ENCODE measurements around the gene SRRM4.

The SRRM4 gene

DNA sequence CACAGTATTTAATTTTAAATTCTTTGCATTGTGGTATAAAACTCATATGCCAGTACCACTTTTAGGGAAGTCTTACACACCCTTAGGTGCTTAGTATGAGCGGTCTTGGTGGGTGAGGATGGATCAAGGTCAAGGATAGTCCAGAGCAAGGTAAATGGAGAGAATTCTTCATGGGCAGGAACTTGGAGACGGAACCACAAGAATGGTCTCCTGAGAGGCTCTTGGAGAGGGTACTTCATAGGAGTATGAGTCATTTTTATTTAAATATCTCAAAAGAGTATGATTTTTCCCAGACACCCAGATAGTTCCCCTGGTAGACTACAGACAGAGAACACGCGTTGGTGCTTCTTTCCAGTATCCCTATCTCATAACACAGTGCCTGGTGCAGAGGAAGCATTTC is 219.3 kb downstream of the SRRM4 start:
- no peak for DNase-seq (ENCODE audit: low read depth in 2 of 3, low spot score in 1 of 3)

DNA sequence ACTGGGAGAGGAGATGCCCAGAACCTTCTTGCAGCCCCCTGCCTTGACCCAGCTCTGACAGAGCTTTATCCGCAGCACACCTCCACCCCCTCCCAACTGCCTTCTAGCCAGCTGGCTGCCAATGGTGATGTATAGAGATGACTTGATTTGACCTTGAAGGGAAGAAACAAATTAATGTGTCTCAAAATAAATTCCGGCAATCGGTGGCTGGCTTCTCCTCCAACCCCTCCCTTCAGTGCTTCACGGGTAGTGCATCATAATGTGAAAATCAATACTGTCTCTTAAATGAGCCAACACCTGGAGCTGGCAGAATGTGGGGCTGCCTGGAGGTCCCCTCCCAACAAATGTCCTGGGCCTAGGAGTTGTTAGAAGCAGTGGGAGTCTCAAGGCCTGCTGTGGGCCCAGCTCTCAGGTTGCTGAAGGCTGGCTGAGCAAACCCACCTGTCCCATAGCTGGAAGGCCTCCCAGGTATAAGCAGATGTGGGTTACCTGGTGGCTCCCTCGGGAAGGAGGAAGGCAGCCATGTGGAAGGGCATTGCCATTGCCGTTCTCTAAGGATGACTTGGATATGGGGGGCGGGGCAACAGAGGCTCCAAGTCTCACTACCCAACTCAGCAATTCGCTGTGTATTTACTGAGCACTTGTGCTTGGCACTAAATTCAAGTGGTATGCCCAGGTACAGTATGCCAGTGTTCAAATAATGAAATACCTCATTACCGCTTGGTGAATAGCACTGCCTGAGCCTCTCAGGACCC is 220.6 kb downstream of the SRRM4 start:
- DNase-seq (ENCODE audit: low read depth in 2 of 3, low spot score in 1 of 3), result no peak

DNA sequence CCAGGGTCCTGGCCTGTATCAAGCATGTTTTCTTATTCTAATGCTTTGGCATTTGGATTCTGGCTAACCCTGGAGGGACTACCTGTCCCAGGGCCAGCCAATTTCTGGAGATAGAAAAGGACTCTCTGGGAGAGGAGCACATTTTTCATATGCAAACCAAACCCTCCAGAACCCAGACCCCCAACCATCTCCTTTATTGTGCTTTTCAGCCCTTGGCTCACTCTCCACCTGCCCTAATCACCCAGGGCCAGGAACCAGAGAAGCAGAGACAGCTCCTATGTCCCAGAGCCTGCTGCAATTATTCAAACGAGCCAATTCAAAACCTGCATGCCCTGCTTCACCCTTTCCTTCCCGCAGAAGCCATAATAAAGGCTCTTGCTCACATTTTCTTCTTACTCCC is 221.2 kb downstream of the SRRM4 start:
- no peak for DNase-seq (ENCODE audit: low read depth in 2 of 3, low spot score in 1 of 3)

DNA sequence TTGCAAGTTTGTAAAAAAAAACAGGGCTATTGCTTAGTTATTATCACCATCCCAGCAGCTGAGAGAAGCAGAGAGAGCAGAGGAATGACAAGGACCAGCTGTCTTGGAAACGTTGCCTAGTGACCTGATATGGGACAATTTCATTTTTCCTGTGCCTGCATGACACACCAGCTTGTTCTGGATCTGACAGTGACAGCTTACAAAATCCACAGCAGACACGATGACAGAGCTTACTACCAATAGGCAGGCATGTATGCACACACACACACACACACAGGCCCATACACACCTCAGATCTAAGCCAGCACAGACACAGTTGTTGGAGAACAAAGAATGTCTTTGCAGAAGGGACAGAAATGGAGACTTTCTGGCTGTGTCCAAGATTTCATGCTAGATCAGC is 222.8 kb downstream of the SRRM4 start:
- no peak for DNase-seq (ENCODE audit: low read depth in 2 of 3, low spot score in 1 of 3)

DNA sequence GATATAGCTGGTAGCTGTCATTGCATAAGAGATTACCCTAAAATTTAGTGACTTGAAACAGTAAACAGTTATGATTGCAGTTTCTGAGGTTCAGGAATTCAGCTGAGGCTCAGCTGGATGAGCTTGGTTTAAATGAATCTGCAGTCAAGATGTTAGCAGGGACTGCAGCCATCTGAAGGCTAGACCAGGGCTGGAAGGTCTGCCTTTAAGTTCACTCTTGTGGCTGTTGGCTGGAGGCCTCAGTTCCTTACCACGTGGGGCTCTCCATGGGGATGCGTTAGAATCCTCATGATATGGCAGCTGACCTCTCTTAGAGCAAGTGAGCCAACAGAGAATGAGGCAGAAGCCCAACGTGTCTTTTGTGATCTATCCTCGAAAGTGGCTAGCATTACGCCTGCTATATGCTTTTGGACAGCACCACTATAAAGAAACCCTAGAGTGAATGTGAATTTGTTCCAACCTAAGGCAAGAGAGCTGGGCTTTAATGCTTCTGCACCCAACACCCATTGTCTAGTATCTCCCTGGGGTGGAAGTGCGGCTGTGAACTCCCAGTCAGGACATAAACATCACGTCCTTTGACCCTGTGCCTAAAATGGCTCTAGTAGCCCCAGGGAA is 223.4 kb downstream of the SRRM4 start:
- no peak for DNase-seq (ENCODE audit: low read depth in 2 of 3, low spot score in 1 of 3)

DNA sequence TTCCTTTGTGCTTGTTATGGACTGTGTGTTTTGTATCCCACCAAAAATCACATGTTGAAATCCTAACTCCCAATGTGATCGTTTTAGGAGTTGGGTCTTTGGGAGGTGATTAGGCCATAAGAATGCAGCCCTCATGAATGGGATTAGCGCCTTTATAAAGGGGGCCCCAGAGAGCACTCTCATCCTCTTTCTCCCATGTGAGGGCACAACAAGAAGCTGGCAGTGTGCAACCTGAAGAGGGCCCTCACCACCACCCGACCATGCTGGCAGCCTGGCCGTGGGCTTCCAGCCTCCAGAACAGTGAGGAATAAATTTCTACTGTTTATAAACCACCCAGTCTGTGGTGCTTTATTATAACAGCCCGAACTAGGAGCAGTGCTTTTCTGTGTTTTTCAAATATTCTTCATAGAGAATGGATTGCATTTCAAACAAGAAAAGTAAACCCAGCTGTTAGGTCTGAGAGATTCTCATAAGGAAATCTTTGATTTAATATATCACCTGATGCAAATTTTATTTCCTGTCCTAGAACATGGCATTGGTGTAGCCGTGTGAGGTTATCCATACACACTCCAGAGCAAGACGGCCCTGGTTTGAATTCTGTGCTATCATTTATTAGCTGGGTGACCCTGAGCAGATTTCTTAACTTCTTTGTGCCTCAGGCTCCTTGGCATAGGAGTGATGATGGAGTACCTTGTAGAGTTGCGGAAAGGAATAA is 225.2 kb downstream of the SRRM4 start:
- DNase-seq (ENCODE audit: low read depth in 2 of 3, low spot score in 1 of 3), result no peak

DNA sequence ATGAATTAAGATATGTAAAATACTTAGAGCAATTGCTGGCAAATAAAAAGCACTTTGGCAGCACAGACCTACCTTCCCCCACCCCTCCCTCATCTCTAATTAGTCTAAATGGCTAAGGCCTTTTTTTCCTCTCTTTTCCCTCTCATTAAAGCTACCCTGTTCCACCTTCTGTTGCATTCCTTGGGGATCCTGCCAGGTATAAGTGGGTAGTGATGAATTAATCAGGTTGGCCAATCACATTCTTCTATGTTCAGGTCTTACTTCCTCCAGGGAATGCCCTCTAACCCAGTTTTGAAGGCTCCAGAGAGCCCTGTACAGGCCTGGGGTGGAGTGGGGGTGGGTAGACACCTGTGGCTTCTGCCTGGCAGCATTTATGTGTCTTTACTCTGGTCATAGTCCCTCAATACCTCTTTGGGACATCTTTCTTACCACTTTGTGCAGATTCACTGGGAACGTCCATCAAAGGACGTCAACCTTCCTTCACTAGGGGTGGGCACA is 225.8 kb downstream of the SRRM4 start:
- DNase-seq (ENCODE audit: low read depth in 2 of 3, low spot score in 1 of 3), result no peak

DNA sequence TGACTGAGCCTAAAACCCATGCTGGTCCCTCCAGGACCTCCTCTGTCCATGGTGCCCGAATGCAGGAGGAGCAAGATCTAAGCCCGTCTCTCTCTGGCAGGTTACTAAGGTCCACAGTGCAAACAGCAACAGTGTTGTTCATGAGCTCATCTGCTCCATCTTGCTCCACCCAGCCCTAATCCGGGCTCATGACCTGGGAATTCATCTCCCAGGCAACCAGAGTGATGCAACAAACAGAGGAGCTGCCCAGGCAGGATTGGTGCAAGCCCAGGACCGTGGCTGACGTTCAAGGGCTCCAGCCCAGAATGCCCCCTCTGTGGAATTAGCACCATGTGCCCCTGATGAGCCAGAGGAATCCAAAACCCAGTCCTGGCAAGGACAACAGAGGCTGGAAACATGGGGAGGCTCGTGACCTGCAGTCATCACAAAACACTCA is 227.3 kb downstream of the SRRM4 start:
- DNase-seq (ENCODE audit: low read depth in 2 of 3, low spot score in 1 of 3), result no peak

DNA sequence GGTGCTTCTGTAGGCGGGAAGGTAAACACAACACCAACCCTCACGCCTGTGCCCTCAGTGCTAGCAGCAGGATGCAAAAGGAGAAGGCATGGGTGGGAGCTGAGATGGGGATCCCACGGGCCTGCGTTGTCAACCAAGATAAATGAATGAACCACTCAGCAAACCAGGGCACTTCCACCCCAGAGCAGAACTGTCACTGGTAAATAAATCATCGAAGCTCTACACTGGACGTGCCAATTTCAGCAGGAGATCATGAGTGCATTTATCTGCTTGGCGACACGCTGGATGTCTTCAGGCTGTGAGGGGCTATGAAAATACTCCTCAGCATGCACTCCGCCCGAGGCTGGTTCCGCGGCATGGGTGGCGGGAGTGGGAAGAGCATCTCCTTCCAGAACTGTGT is 230.5 kb downstream of the SRRM4 start:
- no peak for DNase-seq (ENCODE audit: low read depth in 2 of 3, low spot score in 1 of 3)

Data from stimulated activated CD4-positive, alpha-beta T cell treated with anti-CD3 and anti-CD28 coated beads, Interleukin-12 subunit alpha, Interleukin-12 subunit beta, amount 100 ng/mL, for 48 hours (primary cell).